K562 (cell line): ENCODE results near the gene CLEC4C. TPM values are rescaled to one million over a fixed set of nuclear protein-coding genes. Genes with fewer than 3 reads are reported as not detected.

Source experiments
- ATAC-seq: fragments of 200-7000 bp; cut with Tn5 transposase; 3 replicates; pipeline ENCODE4 v1.9.1; 2020; ENCODE audit warnings: moderate library complexity
- BruUV-seq: library from RNA; stranded (reverse); fragments of 400-500 nt; replicated peaks from 2 replicates; lab custom pipeline; 2021; lab: Mats Ljungman, UMichigan
- CTCF ChIA-PET: fragments of 300-600 bp; formaldehyde crosslinking; extraction: SDS; loops from one replicate; lab custom pipeline; 2021; ENCODE audit warnings: low intra/inter-chr PET ratio; lab: Yijun Ruan, JAX
- POLR2A ChIA-PET: fragments of 300-600, 350-650 bp; sonication (Branson Sonifier 250); formaldehyde crosslinking; extraction: SDS; loops from one replicate; lab custom pipeline; 2021; ENCODE audit warnings: antibody characterized with exemption, inconsistent platforms; lab: Yijun Ruan, JAX
- DNase-seq, 4 experiments: peaks; one replicate each; pipeline versions ENCODE4 v3.0.0 to v3.0.0-alpha.2; 2011 to 2018; ENCODE audit warnings: low spot score in 3 of 4, mixed read lengths in 3 of 4; ENCODE audit errors: extremely low read depth in 1 of 4
- FAIRE-seq: peaks from 2 replicates; lab custom pipeline; 2011; peaks lifted over from hg19 to GRCh38; lab: Jason Lieb, UNC
- H2AFZ ChIP-seq: 2 replicates; pipeline ENCODE4 v1.6.0; 2011; ENCODE audit warnings: low read depth, low read length, control low read depth, inconsistent platforms
- H3K27ac ChIP-seq: fragments of 200-600 bp; 3 replicates; pipeline ENCODE4 v1.8.0; 2011; ENCODE audit warnings: low read depth, mild to moderate bottlenecking, control low read depth, inconsistent platforms, low read length, moderate library complexity, mixed read lengths; ENCODE audit errors: extremely low read depth
- H3K27me3 ChIP-seq, 2 experiments: fragments of 300-600 bp in 1 of 2; 2 replicates in 1 of 2; 3 replicates in 1 of 2; pipeline versions ENCODE4 v1.6.0 to v1.8.0; 2011; ENCODE audit warnings: inconsistent platforms in 2 of 2, low read length in 2 of 2, mild to moderate bottlenecking in 1 of 2, mixed read lengths in 1 of 2, moderate library complexity in 1 of 2; ENCODE audit not compliant: control insufficient read depth in 2 of 2, insufficient read depth in 2 of 2
- H3K36me3 ChIP-seq: fragments of 300-600 bp; 3 replicates; pipeline ENCODE4 v1.8.0; 2011; ENCODE audit warnings: mild to moderate bottlenecking, low read length, inconsistent platforms; ENCODE audit not compliant: control insufficient read depth, insufficient read depth
- H3K4me1 ChIP-seq, 2 experiments: fragments of 200-600 bp in 1 of 2; replicated peaks in 1 of 2; 2 replicates in 1 of 2; 3 replicates in 1 of 2; pipeline versions ENCODE4 v1.5.1 to v1.8.0; 2011; ENCODE audit warnings: inconsistent platforms in 2 of 2, low read length in 2 of 2, mild to moderate bottlenecking in 1 of 2, mixed read lengths in 1 of 2, moderate library complexity in 1 of 2; ENCODE audit not compliant: control insufficient read depth in 2 of 2, insufficient read depth in 2 of 2
- H3K4me2 ChIP-seq: 2 replicates; pipeline ENCODE4 v1.6.1; 2011; ENCODE audit warnings: low read length, control low read depth, inconsistent platforms, mixed read lengths; ENCODE audit not compliant: insufficient read depth
- H3K4me3 ChIP-seq: fragments of 200-600 bp; sonication (generic), shearing (Covaris generic); 2 replicates; pipeline ENCODE4 v1.5.1; 2016; ENCODE audit warnings: control low read depth, inconsistent platforms
- H3K79me2 ChIP-seq: fragments of 200-600 bp; 3 replicates; pipeline ENCODE4 v1.8.0; 2011; ENCODE audit warnings: low read length, inconsistent platforms; ENCODE audit not compliant: control insufficient read depth, insufficient read depth
- H3K9ac ChIP-seq, 2 experiments: 2 replicates each; pipeline versions ENCODE4 v1.6.0 to v1.6.1; 2011; ENCODE audit warnings: low read depth in 2 of 2, low read length in 2 of 2, control low read depth in 1 of 2, inconsistent platforms in 1 of 2, mild to moderate bottlenecking in 1 of 2, mixed read lengths in 1 of 2; ENCODE audit not compliant: insufficient read depth in 1 of 2
- H3K9me1 ChIP-seq: one replicate; pipeline ENCODE4 v1.6.0; 2011; ENCODE audit warnings: inconsistent platforms, mild to moderate bottlenecking, low read length, moderate library complexity; ENCODE audit not compliant: control insufficient read depth, insufficient read depth
- H3K9me3 ChIP-seq: replicated peaks from 2 replicates; pipeline ENCODE4 v1.5.1; 2011; ENCODE audit warnings: low read depth, low read length, inconsistent platforms; ENCODE audit not compliant: control insufficient read depth, insufficient read depth
- H4K20me1 ChIP-seq: replicated peaks from 2 replicates; pipeline ENCODE4 v1.6.1; 2011; ENCODE audit warnings: low read length, inconsistent platforms, mixed read lengths; ENCODE audit not compliant: control insufficient read depth, insufficient read depth
- KDM4B ChIP-seq, 2 experiments: fragments of 450-650 bp in 1 of 2; sonication (generic) in 1 of 2; IDR thresholded peaks; 2 replicates each; pipeline ENCODE4 v1.6.1; 2016 to 2017; ENCODE audit warnings: borderline replicate concordance in 2 of 2, antibody characterized with exemption in 1 of 2, low read depth in 1 of 2, mild to moderate bottlenecking in 1 of 2
- MBD2 ChIP-seq: sonication (generic); IDR thresholded peaks from 2 replicates; pipeline ENCODE4 v1.6.1; 2016; ENCODE audit warnings: low read depth, borderline replicate concordance
- TEAD1 ChIP-seq, 2 experiments: fragments of 450-650 bp in 1 of 2; sonication (generic) in 1 of 2; formaldehyde crosslinking; IDR thresholded peaks; 2 replicates each; pipeline versions ENCODE4 v1.4.0 to v1.8.0; 2020 to 2022; ENCODE audit warnings: mild to moderate bottlenecking in 2 of 2, missing genetic modification reagents in 1 of 2
- TSC22D4 ChIP-seq: fragments of 450-650 bp; IDR thresholded peaks from 2 replicates; pipeline ENCODE4 v1.6.1; 2016; ENCODE audit warnings: missing genetic modification characterization, missing biosample characterization, control low read depth
- WGBS: fragments of 100-300 bp; shearing (Covaris generic); methylation state at CpG from one replicate; pipeline ENCODE4 v1.1.6; 2016; ENCODE audit warnings: low coverage, mixed read lengths; ENCODE audit not compliant: insufficient coverage; ENCODE audit errors: missing lambda C conversion rate; 5-methylcytosine and 5-hydroxymethylcytosine counted together
- in situ Hi-C: fragments of 300-500 bp; cut with MboI; formaldehyde crosslinking; loops from 4 replicates; pipeline ENCODE4 v1.15.0; 2018; ENCODE audit warnings: inconsistent platforms, mixed read lengths
- intact Hi-C: fragments of 100-400 bp; cut with micrococcal nuclease; formaldehyde crosslinking; loops from 2 replicates; pipeline ENCODE4 v1.14.2; 2022
- polyA plus RNA-seq, 8 experiments: library from polyadenylated mRNA; depleted of rRNA in 4 of 8; stranded (reverse) in 5 of 8; unstranded in 3 of 8; fragments of >200 nt; fragmentation: Nextera tagmentation in 2 of 8; fragmentation: Illumina TruSeq in 1 of 8; extraction: Ambion mirVana in 2 of 8; extraction: Trizol in 1 of 8; gene quantifications; 2 replicates each; pipeline versions ENCODE4 v1.2.1 to v1.2.3, GENCODE V29; 2011 to 2014; ENCODE audit warnings: inconsistent platforms in 1 of 8, missing spikeins in 1 of 8
- total RNA-seq, 7 experiments: library from RNA; depleted of rRNA in 6 of 7; stranded (reverse); fragments of >200 nt in 6 of 7; fragmentation: Illumina TruSeq in 2 of 7; extraction: Trizol in 2 of 7; gene quantifications; 2 replicates each; pipeline versions ENCODE4 v1.2.1 to v1.2.3, GENCODE V29; 2011 to 2021; ENCODE audit warnings: low replicate concordance in 1 of 7

Gene CLEC4C
- total and polyA plus RNA-seq, 9 of the 15 experiments (the other 6 are each of a cell fraction or from before 2014, with no cell fraction given) = not detected

DNA sequence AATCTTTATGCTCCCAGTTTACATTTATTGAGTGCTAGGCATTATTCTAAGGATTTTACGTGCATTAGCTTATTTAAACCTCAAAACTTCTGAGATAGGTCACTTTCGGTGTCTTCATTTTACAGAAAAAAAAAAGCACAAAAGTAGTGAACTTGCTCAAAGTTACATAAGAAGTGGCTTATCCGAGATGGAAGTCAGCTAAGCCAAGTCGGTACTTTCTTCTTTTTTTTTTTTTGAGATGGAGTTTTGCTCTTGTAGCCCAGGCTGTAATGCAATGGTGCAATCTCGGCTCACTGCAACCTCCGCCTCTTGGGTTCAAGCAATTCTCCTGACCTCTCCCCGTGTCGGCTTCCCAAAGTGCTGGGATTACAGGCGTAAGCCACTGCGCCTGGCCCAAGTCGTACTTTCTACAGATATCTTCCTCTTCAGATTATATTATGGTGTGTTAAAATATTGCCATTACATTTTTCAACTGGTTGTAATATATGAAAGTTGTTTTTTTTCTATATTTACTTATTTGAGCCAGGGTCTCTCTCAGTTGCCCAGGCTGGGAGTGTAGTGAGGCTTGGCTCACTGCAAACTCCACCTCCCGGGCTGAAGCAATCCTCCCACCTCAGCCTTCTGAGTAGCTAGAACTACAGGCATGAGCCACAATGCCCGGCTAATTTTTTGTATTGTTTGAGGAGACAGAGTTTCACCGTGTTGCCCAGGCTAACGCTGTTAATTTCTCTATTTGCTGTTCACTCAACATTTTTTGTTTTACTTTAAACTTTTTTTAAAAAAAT lies 27.0 kb downstream of the CLEC4C start:
- Histone ChIP-seq H3K9me1 (no peaks in the 10 kb centered on the region), H3K27me3 (peaks cover 0 to 4% of the 10 kb centered on the region in 2 experiments; a peak in 1 of 5 replicates), H3K27ac (no peak overlapping the region), H3K36me3 (no peaks in the 10 kb centered on the region), H4K20me1 (no peaks in the 10 kb centered on the region), H3K9me3 (no peaks in the 10 kb centered on the region), H3K9ac (no peak overlapping the region), H2AFZ (no peak overlapping the region), H3K4me1 (no peaks in the 10 kb centered on the region), H3K79me2 (no peaks in the 10 kb centered on the region), H3K4me2 (no peak overlapping the region), H3K4me3 (no peak overlapping the region)
- TF ChIP-seq TSC22D4 (tag) = no peak
- no peak for TF ChIP-seq MBD2
- TF ChIP-seq KDM4B (IDR thresholded peaks at IDR 0.05; ENCODE audit: borderline replicate concordance in 2 of 2, low read depth in 1 of 2) = no peak
- TF ChIP-seq TEAD1 (CRISPR knock-in tag; IDR thresholded peaks at IDR 0.05) = no peak
- intact Hi-C loops (loop anchor here (5.0 kb wide), 1 partner anchor 87 kb away; no protein-coding TSS in a partner anchor), in situ Hi-C loops (loop anchor here (10.0 kb wide), 1 partner anchor 85 kb away; no protein-coding TSS in a partner anchor)
- ATAC-seq (no peak), FAIRE-seq (no peak), DNase-seq (no peak)
- BruUV-seq = no TSS peak
- ChIA-PET CTCF (interaction anchor here (0.6 kb wide), 2 partner anchors 9 to 1646 kb away, joined by 3 to 5 read pairs; partner anchors contain the start of gene DPPA3), POLR2A (no interaction called here)
- WGBS = 5% methylated on average over 12 of the region's 15 CpGs
